ENCODE measurements around the gene TTC24.
"Not testable (repeated sequence)": the region's sequence is repeated elsewhere in the genome, so short reads cannot be mapped to it uniquely, and the experiment has no call there.

Gene TTC24

GRCh38 chr1:156579472-156579871, at the start of gene TTC24:
TSS of gene TTC24 (plus strand) at chr1:156579723. CDS start at chr1:156581365, 1,642 bp downstream.
- no peak for DNase-seq

- no peak for DNase-seq
These were observed 49.5 kb upstream of the TTC24 start for GRCh38 chr1:156530006-156530405.

- no peak for DNase-seq
These were observed 47.1 kb upstream of the TTC24 start for GRCh38 chr1:156532374-156532773.

GRCh38 chr1:156533568-156534220, 45.8 kb upstream of the TTC24 start:
- DNase-seq: no peak

GRCh38 chr1:156534424-156535060, 45.0 kb upstream of the TTC24 start:
- no peak for DNase-seq

- DNase-seq: no peak
These were observed 42.5 kb upstream of the TTC24 start for GRCh38 chr1:156537027-156537426.

GRCh38 chr1:156538711-156539440, 40.6 kb upstream of the TTC24 start:
- DNase-seq: no peak

- DNase-seq: no peak
These were observed 39.6 kb upstream of the TTC24 start for GRCh38 chr1:156539818-156540355.

- DNase-seq: no peak
These were observed 38.6 kb upstream of the TTC24 start for GRCh38 chr1:156540955-156541354.

- no peak for DNase-seq
These were observed 36.5 kb upstream of the TTC24 start for GRCh38 chr1:156543066-156543465.

GRCh38 chr1:156544592-156545102, 34.9 kb upstream of the TTC24 start:
- DNase-seq: no peak

GRCh38 chr1:156546267-156546666, 33.3 kb upstream of the TTC24 start:
- no peak for DNase-seq

- DNase-seq: no peak
These were observed 32.1 kb upstream of the TTC24 start for GRCh38 chr1:156547434-156547833.

GRCh38 chr1:156547982-156548381, 31.5 kb upstream of the TTC24 start:
- no peak for DNase-seq

- no peak for DNase-seq
These were observed 30.1 kb upstream of the TTC24 start for GRCh38 chr1:156549390-156549789.

GRCh38 chr1:156549831-156550230, 29.7 kb upstream of the TTC24 start:
- DNase-seq: no peak

GRCh38 chr1:156550346-156550745, 29.2 kb upstream of the TTC24 start:
- no peak for DNase-seq

GRCh38 chr1:156551066-156551643, 28.4 kb upstream of the TTC24 start:
- DNase-seq: no peak

- DNase-seq: no peak
These were observed 27.7 kb upstream of the TTC24 start for GRCh38 chr1:156551869-156552268.

GRCh38 chr1:156552518-156552917, 27.0 kb upstream of the TTC24 start:
- no peak for DNase-seq

GRCh38 chr1:156552937-156553336, 26.6 kb upstream of the TTC24 start:
- not testable (repeated sequence) for DNase-seq

- DNase-seq: no peak
These were observed 25.6 kb upstream of the TTC24 start for GRCh38 chr1:156553860-156554485.

GRCh38 chr1:156554971-156555370, 24.6 kb upstream of the TTC24 start:
- no peak for DNase-seq

Data from NCI-H1930 (cell line).